Natural killer cell (primary cell): ENCODE data around the gene CST8. TPM values are rescaled to one million over a fixed set of nuclear protein-coding genes. Genes with fewer than 3 reads are reported as not detected.

ENCODE experiments used
- ATAC-seq, 3 donors: fragments of 150-1000 bp in 2 of 3; fragments of 200-7000 bp in 1 of 3; cut with Tn5 transposase; 1 replicate in 1 of 3; 2 replicates in 2 of 3; pipeline ENCODE4 v1.10.0; 2021; ENCODE audit warnings: mild to moderate bottlenecking in 2 of 3, moderate library complexity in 2 of 3
- DNase-seq, 2 donors: peaks; one replicate each; pipeline versions ENCODE4 v3.0.0 to v3.0.0-alpha.2; 2013 to 2021; ENCODE audit warnings: mixed read lengths in 1 of 2
- H3K27ac ChIP-seq: one replicate; pipeline ENCODE4 v1.5.1; 2013; ENCODE audit warnings: mild to moderate bottlenecking, low read length
- H3K27me3 ChIP-seq: one replicate; pipeline ENCODE4 v1.6.1; 2013; ENCODE audit warnings: low read length; ENCODE audit not compliant: control insufficient read depth, insufficient read depth
- H3K36me3 ChIP-seq: one replicate; pipeline ENCODE4 v1.6.1; 2013; ENCODE audit warnings: low read length; ENCODE audit not compliant: control insufficient read depth, insufficient read depth
- H3K4me1 ChIP-seq: one replicate; pipeline ENCODE4 v1.6.1; 2013; ENCODE audit warnings: low read length; ENCODE audit not compliant: control insufficient read depth, insufficient read depth
- H3K4me3 ChIP-seq: one replicate; pipeline ENCODE4 v1.5.1; 2013; ENCODE audit warnings: low read length
- H3K9me3 ChIP-seq: one replicate; pipeline ENCODE4 v1.6.1; 2013; ENCODE audit warnings: low read length; ENCODE audit not compliant: control insufficient read depth, insufficient read depth
- H3K27ac Mint-ChIP-seq, 2 donors: one replicate each; pipeline ENCODE4 v1.8.0; 2022; ENCODE audit warnings: mild to moderate bottlenecking in 2 of 2, mixed read lengths in 2 of 2, moderate library complexity in 1 of 2
- H3K27me3 Mint-ChIP-seq, 2 donors: one replicate each; pipeline ENCODE4 v1.8.0; 2022; ENCODE audit warnings: low read depth in 2 of 2, mixed read lengths in 2 of 2
- H3K36me3 Mint-ChIP-seq: one replicate; pipeline ENCODE4 v1.8.0; 2022; ENCODE audit warnings: mixed read lengths
- H3K4me1 Mint-ChIP-seq, 2 donors: one replicate each; pipeline ENCODE4 v1.8.0; 2022; ENCODE audit warnings: mixed read lengths in 2 of 2
- H3K4me3 Mint-ChIP-seq: one replicate; pipeline ENCODE4 v1.8.0; 2022; ENCODE audit warnings: mild to moderate bottlenecking, moderate library complexity, mixed read lengths
- H3K9me3 Mint-ChIP-seq, 2 donors: one replicate each; pipeline ENCODE4 v1.8.0; 2022; ENCODE audit warnings: mixed read lengths in 2 of 2
- WGBS: methylation state at CpG from one replicate; pipeline ENCODE4 v1.1.7; 2013; ENCODE audit warnings: missing lambda C conversion rate; ENCODE audit not compliant: insufficient coverage; 5-methylcytosine and 5-hydroxymethylcytosine counted together
- intact Hi-C: fragments of 100-400 bp; cut with micrococcal nuclease; formaldehyde crosslinking; loops from one replicate; pipeline ENCODE4 v1.14.2; 2022
- total RNA-seq, 4 donors: library from RNA; stranded (reverse); fragments of 120-200 nt in 1 of 4; gene quantifications; one replicate each; pipeline versions ENCODE4 v1.2.3 to v1.2.4, GENCODE V29; 2013 to 2022
- TF ChIP-seq, protein P1 (sequence below): fragments of 200-600 bp; IDR thresholded peaks from one replicate; pipeline ENCODE4 v1.8.0; 2022; ENCODE audit warnings: antibody characterized with exemption

The CST8 gene
- total RNA-seq, 3 donors from 2014 or later (not counting 1 experiment from before 2014, with no cell fraction given), result not detected

DNA sequence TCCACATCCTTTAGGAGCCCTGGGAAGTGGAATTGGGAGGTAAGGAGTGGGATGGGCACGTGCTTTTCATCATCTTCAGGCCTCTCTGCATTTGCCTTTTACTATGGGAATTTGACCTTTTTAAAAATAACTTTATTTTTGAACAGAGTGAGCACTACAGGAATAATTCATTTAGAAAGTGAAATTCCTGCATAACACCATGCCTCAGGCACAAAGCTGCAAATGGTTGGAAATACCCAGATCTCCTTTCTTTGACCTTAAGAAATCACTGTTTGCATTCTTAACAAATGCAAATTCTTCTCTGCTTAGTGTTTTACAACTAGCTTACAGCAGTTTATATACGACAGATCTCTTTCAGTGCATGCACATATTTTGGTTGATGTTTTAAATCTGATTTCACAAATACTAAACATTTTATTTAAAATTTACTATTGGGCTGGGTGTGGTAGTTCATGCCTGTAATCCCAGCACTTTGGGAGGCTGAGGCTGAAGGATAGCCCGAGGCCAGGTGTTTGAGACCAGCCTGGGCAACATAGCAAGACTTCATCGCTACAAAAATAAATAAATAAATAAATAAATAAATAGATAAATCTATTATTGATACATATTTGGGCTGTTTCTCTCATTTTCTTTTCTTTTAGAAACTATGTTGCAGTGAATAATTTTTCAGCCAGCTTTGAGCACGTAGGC, 24.5 kb downstream of the CST8 start:
- no peak overlapping the region for H3K27ac Mint-ChIP-seq

GRCh38 chr20:23517719-23518118, 26.8 kb downstream of the CST8 start:
- Mint-ChIP-seq H3K27me3 (no peaks in the 10 kb centered on the region), H3K36me3 (no peaks in the 10 kb centered on the region), H3K27ac (no peak overlapping the region), H3K4me3 (no peak overlapping the region), H3K9me3 (no peaks in the 10 kb centered on the region), H3K4me1 (no peaks in the 10 kb centered on the region)
- Histone ChIP-seq H3K36me3 (no peaks in the 10 kb centered on the region), H3K4me3 (no peak overlapping the region), H3K27ac (no peak overlapping the region), H3K27me3 (no peaks in the 10 kb centered on the region), H3K4me1 (no peaks in the 10 kb centered on the region), H3K9me3 (no peaks in the 10 kb centered on the region)
- TF ChIP-seq, protein P1, sequence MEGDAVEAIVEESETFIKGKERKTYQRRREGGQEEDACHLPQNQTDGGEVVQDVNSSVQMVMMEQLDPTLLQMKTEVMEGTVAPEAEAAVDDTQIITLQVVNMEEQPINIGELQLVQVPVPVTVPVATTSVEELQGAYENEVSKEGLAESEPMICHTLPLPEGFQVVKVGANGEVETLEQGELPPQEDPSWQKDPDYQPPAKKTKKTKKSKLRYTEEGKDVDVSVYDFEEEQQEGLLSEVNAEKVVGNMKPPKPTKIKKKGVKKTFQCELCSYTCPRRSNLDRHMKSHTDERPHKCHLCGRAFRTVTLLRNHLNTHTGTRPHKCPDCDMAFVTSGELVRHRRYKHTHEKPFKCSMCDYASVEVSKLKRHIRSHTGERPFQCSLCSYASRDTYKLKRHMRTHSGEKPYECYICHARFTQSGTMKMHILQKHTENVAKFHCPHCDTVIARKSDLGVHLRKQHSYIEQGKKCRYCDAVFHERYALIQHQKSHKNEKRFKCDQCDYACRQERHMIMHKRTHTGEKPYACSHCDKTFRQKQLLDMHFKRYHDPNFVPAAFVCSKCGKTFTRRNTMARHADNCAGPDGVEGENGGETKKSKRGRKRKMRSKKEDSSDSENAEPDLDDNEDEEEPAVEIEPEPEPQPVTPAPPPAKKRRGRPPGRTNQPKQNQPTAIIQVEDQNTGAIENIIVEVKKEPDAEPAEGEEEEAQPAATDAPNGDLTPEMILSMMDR, result no peak
- intact Hi-C loops, result no loop called here
- ATAC-seq (no peak), DNase-seq (no peak)
- WGBS, result 80% methylated on average over 4 of the region's 4 CpGs

More for the DNA sequence above, 24.5 kb downstream of the CST8 start:
- H3K36me3 ChIP-seq, result no peaks in the 10 kb centered on the region
- ATAC-seq (no peak), DNase-seq (no peak)
- Mint-ChIP-seq H3K9me3 (no peaks in the 10 kb centered on the region), H3K27me3 (no peaks in the 10 kb centered on the region), H3K36me3 (no peaks in the 10 kb centered on the region), H3K4me1 (no peaks in the 10 kb centered on the region), H3K4me3 (no peak overlapping the region)
- H3K4me1 ChIP-seq, result no peaks in the 10 kb centered on the region
- H3K9me3 ChIP-seq, result no peaks in the 10 kb centered on the region
- no peak overlapping the region for H3K27ac ChIP-seq
- H3K27me3 ChIP-seq, result no peaks in the 10 kb centered on the region
- H3K4me3 ChIP-seq, result no peak overlapping the region
- WGBS, result 100% methylated on average over 1 of the region's 5 CpGs
- intact Hi-C loops, result no loop called here
- TF ChIP-seq, protein P1, result no peak

- Mint-ChIP-seq H3K27ac (no peak overlapping the region), H3K4me3 (no peak overlapping the region), H3K36me3 (no peaks in the 10 kb centered on the region), H3K9me3 (no peaks in the 10 kb centered on the region), H3K27me3 (no peaks in the 10 kb centered on the region), H3K4me1 (no peaks in the 10 kb centered on the region)
- H3K9me3 ChIP-seq, result no peaks in the 10 kb centered on the region
- 83% methylated on average over 5 of the region's 6 CpGs for WGBS
- no peak overlapping the region for H3K27ac ChIP-seq
- ATAC-seq, result no peak
- no peaks in the 10 kb centered on the region for H3K36me3 ChIP-seq
- TF ChIP-seq, protein P1, result no peak
- H3K27me3 ChIP-seq, result no peaks in the 10 kb centered on the region
- intact Hi-C loops, result no loop called here
- DNase-seq, result no peak
- H3K4me1 ChIP-seq, result no peaks in the 10 kb centered on the region
- H3K4me3 ChIP-seq, result no peak overlapping the region
These were observed 28.6 kb downstream of the CST8 start for GRCh38 chr20:23519556-23519955.

DNA sequence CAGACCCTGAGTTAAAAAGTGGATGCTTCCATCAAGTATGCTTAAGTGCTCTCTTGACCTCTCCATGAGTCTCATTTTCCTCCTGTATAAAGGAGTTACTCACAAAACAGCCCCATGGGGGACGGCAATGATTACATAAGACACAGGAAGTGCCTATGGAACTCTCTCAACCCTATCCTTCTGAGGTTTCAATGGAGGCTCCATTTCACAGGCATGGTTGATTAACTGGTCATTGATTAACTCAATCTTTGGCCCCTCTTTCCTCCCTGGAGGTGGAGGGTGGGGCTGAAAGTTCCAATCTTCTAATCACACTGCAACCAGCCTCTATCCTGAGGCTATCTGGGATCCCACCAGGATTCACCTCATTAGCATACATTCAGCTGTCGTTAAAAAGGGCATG, 29.3 kb downstream of the CST8 start:
- intact Hi-C loops, result no loop called here

More for the DNA sequence above, 29.3 kb downstream of the CST8 start:
- no peaks in the 10 kb centered on the region for H3K36me3 Mint-ChIP-seq
- no peaks in the 10 kb centered on the region for H3K9me3 ChIP-seq
- no peaks in the 10 kb centered on the region for H3K27me3 Mint-ChIP-seq
- H3K36me3 ChIP-seq, result no peaks in the 10 kb centered on the region
- TF ChIP-seq, protein P1, result no peak
- H3K9me3 Mint-ChIP-seq, result no peaks in the 10 kb centered on the region
- H3K27ac Mint-ChIP-seq, result no peak overlapping the region
- H3K4me3 Mint-ChIP-seq, result no peak overlapping the region
- H3K4me1 Mint-ChIP-seq, result no peaks in the 10 kb centered on the region
- WGBS, result 83% methylated on average over 2 of the region's 2 CpGs
- H3K27me3 ChIP-seq, result no peaks in the 10 kb centered on the region
- H3K27ac ChIP-seq, result no peak overlapping the region
- DNase-seq, result no peak
- no peak for ATAC-seq
- H3K4me1 ChIP-seq, result no peaks in the 10 kb centered on the region
- H3K4me3 ChIP-seq, result no peak overlapping the region
